ENCODE measurements around the gene CLP1.

The CLP1 gene

GRCh38 chr11:57634311-57634710, 23.3 kb upstream of the CLP1 start:
- ATAC-seq (ENCODE audit: low read depth): no peak
- no peak for DNase-seq (ENCODE audit: low spot score in 2 of 2)
- Mint-ChIP-seq H3K9me3 (no peaks in the 10 kb centered on the region), H3K27ac (no peak overlapping the region), H3K27me3 (peaks cover 39% of the 10 kb centered on the region), H3K36me3 (no peaks in the 10 kb centered on the region), H3K4me3 (no peak overlapping the region), H3K4me1 (peaks cover 13% of the 10 kb centered on the region)

DNA sequence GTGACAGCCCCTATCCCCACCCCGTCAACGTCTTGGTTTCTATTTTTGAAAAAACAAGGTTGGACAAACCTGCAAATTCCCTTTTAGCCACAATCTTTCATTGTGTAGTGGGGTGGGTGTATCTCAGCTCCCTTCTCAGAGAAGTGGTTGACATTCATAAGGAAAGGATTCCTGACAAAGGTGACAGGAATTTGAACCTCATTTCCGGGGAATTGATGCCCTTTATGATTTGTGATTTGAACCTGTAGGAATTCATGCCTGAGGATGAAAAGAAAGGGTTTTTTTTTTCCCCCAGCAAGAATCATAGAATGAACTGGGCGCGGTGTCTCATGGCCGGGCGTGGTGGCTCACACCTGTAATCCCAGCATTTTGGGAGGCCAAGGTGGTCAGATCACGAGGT, 22.3 kb upstream of the CLP1 start:
- H3K27ac Mint-ChIP-seq: no peak overlapping the region
- peaks cover 13% of the 10 kb centered on the region for H3K4me1 Mint-ChIP-seq
- DNase-seq (ENCODE audit: low spot score in 2 of 2): no peak
- no peak overlapping the region for H3K4me3 Mint-ChIP-seq
- peaks cover 35% of the 10 kb centered on the region for H3K27me3 Mint-ChIP-seq
- H3K36me3 Mint-ChIP-seq: no peaks in the 10 kb centered on the region
- no peaks in the 10 kb centered on the region for H3K9me3 Mint-ChIP-seq
- no peak for ATAC-seq (ENCODE audit: low read depth)

DNA sequence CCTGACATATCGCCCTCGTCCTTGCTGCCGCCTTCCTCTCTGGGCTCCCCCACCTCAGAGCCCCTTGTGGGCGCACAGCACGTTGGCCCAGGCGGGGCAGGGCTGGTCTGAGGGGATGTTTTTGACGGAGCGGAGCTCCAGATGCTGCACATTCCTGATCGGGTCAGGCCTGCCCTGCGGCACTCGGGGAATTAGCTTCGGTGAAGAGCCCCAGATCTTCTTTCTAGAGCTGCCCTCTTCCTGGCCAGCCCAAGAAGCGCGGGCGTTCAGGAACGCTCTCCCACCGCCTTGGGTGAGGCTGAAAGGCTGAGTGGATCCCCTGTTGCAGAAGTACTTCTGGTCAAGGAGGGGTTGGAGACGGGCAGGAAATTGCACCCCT, 19.9 kb upstream of the CLP1 start:
- H3K9me3 Mint-ChIP-seq: no peaks in the 10 kb centered on the region
- peaks cover 27% of the 10 kb centered on the region for H3K27me3 Mint-ChIP-seq
- peaks cover 13% of the 10 kb centered on the region for H3K4me1 Mint-ChIP-seq
- no peak for DNase-seq (ENCODE audit: low spot score in 2 of 2)
- H3K4me3 Mint-ChIP-seq: peak overlapping the region; percentile 94
- H3K36me3 Mint-ChIP-seq: no peaks in the 10 kb centered on the region
- ATAC-seq (ENCODE audit: low read depth): no peak
- H3K27ac Mint-ChIP-seq: no peak overlapping the region

- no peaks in the 10 kb centered on the region for H3K9me3 Mint-ChIP-seq
- H3K4me1 Mint-ChIP-seq: peaks cover 13% of the 10 kb centered on the region
- peaks cover 27% of the 10 kb centered on the region for H3K27me3 Mint-ChIP-seq
- H3K36me3 Mint-ChIP-seq: no peaks in the 10 kb centered on the region
- DNase-seq (ENCODE audit: low spot score in 2 of 2) (peak in 1 of 2 donors; percentile 17), ATAC-seq (ENCODE audit: low read depth) (peak; percentile 57)
- no peak overlapping the region for H3K27ac Mint-ChIP-seq
- H3K4me3 Mint-ChIP-seq: peak overlapping the region; percentile 94
These were observed 19.4 kb upstream of the CLP1 start for GRCh38 chr11:57638005-57638781.

DNA sequence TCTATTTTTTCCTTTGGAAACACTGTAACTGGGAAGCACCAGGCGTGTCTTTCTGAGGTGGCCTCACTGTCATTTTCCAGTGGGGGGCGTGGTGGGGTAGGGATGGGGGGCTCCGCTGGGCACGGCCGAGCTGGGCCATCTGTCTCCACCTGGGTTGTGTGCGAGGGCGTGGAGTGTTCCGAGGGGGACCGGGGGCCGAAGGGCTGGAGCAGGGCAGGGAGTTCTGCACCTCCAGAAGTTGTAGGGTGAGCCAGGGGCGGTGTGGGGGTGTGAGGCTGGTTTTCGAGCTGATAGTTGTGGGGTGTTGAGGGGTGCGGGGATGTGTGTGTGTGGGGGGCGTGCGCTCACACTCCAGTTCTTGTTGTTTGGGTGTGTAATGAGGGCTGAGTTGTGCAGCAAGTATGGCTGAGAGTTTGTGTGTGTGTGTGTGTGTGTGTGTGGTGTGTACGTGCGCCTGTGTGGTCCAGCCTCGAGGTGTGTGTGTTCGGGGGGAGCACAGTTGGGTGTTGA, 18.7 kb upstream of the CLP1 start:
- DNase-seq (ENCODE audit: low spot score in 2 of 2) (no peak), ATAC-seq (ENCODE audit: low read depth) (peak; percentile 26)
- Mint-ChIP-seq H3K27me3 (peaks cover 26% of the 10 kb centered on the region), H3K4me1 (peaks cover 13% of the 10 kb centered on the region), H3K4me3 (peak overlapping the region; percentile 94), H3K36me3 (no peaks in the 10 kb centered on the region), H3K9me3 (no peaks in the 10 kb centered on the region), H3K27ac (no peak overlapping the region)

DNA sequence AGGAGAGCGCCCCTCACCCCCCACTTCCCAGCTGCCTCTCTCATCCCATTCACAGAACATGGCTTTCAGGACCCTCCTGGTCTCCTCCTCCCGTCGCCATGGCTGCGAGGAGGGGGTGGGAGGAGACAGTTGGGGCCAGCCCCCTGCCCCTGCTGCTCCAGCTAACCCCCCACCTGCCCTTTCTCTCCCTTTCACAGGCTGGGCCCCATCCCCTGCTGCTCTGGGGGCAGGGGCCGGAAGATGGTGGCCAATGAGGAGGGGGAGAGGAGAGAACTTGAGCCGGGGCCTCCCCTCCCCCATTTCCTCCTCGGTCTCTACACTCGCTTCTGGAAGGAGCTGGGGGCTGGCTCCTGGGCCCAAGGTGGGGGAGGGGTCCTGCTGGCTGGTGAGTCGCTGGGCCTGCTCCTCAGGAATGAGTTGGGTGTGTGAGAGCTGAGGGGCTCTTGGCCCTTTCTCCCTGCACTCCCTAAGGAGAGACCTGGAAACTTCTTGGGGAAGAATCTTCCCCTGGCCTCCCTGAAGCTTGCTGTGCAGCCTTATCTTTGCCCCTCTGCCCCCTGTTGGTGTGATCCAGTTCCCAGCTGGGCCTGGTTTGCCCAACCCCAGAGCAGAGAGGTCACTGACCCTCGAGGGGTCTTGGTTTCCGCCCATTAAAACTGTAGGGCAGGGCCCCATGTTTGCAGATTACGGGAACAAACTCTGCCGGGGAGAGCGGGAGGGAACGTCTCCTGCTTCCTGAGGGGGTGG, 18.1 kb upstream of the CLP1 start:
- Mint-ChIP-seq H3K4me3 (peak overlapping the region; percentile 94), H3K9me3 (no peaks in the 10 kb centered on the region), H3K4me1 (peaks cover 13% of the 10 kb centered on the region), H3K27ac (no peak overlapping the region), H3K36me3 (no peaks in the 10 kb centered on the region), H3K27me3 (peaks cover 20% of the 10 kb centered on the region)
- peak; percentile 6 for ATAC-seq (ENCODE audit: low read depth)
- DNase-seq (ENCODE audit: low spot score in 2 of 2): no peak

DNA sequence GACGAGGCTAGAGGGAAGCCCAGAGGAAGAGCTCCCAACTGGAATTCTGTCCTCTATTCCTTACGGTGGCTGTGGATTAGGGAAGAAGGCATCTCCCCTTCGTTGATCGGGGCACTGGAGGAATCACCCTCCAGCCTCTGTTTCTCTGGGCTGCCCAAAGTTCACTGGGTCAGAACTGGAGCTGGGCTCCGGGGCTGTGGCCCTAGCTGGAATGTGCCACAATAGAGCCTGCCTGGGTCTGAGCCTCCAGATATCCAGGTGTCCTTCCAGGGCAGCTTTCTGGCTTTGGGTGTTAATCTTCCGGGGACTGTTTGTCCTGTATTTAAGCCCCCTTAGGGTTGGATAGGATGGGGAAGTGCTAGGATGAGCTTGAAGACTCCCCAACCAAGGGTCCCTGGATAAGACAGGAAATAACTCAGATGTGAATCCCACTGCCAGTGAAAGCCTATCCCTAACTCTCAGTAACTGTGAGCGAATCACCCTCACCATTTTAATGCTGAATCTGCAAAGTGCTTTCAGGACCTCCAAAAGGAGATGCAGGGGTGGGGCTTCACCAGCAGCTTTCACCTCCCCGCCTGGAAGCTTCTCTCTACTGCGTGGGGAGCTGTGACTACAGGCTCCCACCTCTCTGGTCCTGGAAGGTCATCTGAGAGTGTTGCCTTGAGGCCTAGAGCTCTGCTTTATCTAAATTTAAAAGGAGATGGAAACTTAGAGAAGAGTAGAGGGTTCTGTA, 17.3 kb upstream of the CLP1 start:
- Mint-ChIP-seq H3K36me3 (no peaks in the 10 kb centered on the region), H3K4me3 (no peak overlapping the region), H3K27me3 (peaks cover 16% of the 10 kb centered on the region), H3K4me1 (peaks cover 13% of the 10 kb centered on the region), H3K9me3 (no peaks in the 10 kb centered on the region), H3K27ac (no peak overlapping the region)
- DNase-seq (ENCODE audit: low spot score in 2 of 2) (no peak), ATAC-seq (ENCODE audit: low read depth) (no peak)

DNA sequence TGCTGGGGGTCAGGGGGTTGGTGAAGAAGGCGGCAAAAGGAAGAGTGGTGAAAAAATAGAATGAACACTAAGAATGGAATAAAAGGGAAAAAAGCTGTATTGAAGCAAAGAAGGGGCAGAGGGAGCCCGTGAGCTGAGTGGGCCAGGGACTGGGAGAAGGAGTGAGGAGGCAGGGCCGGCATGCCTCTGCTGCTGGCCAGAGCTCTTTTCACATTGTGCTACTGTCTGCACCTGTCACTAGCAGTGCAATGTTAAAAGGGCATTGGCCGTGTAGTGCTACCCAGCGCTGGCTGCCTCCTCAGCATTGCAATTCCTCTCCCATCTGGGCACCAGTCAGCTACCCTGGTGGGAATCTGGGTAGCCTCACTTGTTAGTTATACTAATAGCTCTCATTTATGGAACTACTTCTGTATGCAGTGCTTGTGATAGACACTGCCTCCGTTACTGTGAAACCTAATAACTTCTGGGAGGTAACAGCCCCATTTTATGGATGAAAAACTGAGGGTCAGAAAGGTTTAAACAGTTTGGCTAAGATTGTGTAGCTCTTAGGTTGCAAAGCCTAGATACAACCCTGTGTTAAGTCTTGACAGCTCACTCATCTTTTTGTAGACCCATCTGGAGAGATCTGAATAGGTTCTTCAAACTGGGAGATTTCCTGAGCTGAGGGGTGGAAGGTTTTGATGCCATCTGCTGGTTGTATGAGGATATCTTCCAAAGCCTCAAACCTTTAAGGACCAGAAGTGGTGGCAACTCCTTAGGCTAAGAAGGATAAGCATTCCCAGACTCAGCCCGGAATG, 16.4 kb upstream of the CLP1 start:
- Mint-ChIP-seq H3K9me3 (no peaks in the 10 kb centered on the region), H3K27me3 (peaks cover 24% of the 10 kb centered on the region), H3K36me3 (no peaks in the 10 kb centered on the region), H3K27ac (no peak overlapping the region), H3K4me3 (no peak overlapping the region), H3K4me1 (peaks cover 13% of the 10 kb centered on the region)
- no peak for DNase-seq (ENCODE audit: low spot score in 2 of 2)
- ATAC-seq (ENCODE audit: low read depth): peak; percentile 35

DNA sequence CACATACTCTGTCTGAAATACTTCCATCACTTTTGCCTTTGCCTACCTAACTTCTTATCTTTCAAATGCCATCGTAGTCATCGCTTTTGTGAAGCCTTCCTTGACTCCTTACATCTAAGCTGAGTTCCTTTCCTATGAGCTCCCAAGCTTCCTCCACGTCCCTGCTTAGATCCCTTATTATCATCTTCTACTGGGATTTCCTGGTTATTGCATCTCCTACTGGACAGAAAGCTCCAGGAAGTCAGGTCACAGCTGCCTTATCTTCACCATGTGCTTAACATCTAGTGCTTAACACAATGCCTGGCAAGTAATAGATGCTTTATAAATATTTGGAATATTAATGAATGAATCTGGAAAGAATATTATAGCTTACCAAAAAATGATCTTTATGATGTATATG, 13.8 kb upstream of the CLP1 start:
- Mint-ChIP-seq H3K4me3 (no peak overlapping the region), H3K27ac (no peak overlapping the region), H3K27me3 (peaks cover 38% of the 10 kb centered on the region), H3K4me1 (peaks cover 21% of the 10 kb centered on the region), H3K9me3 (no peaks in the 10 kb centered on the region), H3K36me3 (no peaks in the 10 kb centered on the region)
- no peak for DNase-seq (ENCODE audit: low spot score in 2 of 2)
- ATAC-seq (ENCODE audit: low read depth): no peak

DNA sequence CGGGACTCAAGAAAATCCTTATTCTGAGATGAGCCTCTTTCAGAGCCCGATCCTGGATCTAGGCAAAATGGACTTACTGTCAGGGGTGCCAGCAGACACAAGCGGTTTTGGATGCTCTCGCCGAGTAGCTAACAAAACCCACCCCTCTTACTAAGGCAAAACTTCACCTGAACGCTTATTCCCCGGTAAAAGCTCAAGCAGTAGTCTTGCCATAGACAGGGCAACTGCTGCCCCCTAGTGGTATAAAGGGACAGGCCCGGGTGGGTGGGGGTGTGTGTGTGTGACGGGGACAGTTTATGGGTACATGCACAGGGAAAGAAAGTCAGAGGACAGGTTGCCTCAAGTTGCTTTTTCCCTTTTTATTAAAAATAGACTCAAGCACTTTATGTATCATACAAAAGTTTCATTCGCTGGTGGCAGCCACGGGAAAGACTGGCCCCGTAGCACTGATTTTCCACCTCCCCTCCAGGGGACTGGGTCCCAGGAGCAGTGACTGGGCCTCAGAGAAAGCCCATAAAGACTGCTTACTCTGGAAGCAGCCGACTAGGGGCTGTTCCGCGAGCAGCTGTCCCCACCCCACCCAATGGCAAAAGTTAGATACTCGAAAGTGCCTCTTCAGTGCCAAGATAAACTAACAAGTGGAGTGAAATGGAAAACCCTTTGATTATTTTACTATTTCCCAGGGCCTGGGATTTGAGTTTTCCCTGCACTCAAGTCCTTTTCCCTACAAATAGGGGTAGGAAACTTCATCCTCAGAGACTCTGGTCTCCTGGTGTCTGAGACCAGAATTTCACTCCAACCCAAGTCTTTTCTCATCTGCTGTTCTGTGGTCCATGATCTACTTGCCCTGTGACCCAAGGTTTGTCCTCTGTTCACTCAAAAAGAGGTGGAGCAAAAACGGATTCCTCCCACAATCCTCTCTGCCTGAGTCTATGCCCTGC, 12.5 kb upstream of the CLP1 start:
- Mint-ChIP-seq H3K9me3 (no peaks in the 10 kb centered on the region), H3K36me3 (no peaks in the 10 kb centered on the region), H3K4me1 (peaks cover 29% of the 10 kb centered on the region), H3K4me3 (no peak overlapping the region), H3K27me3 (peaks cover 45% of the 10 kb centered on the region), H3K27ac (no peak overlapping the region)
- ATAC-seq (ENCODE audit: low read depth) (peak; percentile 85), DNase-seq (ENCODE audit: low spot score in 2 of 2) (peak; percentile 83 to 86)

DNA sequence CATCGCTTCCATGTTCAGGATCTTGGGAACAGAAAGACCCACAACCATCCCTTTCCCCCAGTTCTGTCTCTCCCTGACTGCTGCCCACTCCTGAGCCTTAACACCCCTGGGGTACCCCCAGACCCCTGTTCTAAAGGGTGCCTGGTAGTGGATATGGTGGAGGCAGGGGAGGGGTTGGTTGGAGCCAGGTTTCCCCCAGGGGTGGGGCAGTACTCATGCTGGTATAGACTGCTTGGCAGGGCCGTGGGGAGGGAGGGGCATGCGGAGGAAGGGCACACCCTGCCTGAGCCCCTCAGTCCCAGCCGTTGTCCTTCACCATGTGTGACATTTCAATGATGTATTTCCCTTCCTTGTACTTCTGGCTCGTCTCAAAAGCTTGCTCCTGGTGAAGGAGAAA, 11.9 kb upstream of the CLP1 start:
- H3K27me3 Mint-ChIP-seq: peaks cover 50% of the 10 kb centered on the region
- H3K27ac Mint-ChIP-seq: no peak overlapping the region

DNA sequence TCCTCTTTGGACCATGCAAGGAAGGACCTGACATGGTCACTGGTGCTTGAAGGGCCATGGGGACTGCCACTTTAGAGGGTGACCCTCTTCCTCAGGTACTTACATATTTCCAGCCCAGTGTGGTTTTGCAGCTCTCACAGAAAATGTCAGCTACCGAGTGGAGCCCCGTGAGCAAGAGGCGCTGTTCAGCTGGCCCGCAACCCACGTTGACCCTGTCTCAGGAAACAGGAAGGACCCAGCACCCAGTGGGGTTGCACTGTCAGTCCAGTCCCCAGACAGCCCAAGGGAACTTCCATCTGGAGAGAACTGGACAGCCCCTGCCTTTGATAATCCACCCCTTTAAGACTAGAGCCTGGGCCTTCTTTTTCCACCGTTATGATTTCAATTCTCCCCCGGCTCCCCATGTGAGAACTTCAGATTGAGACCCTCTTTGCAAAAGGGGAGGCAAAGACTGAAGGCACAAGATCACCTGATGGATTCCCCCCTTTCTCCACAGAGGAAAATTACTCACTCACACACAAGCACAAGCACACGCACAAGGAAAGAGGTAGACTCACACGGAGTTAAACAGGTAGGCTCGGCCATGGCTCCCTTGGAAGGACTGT, 11.3 kb upstream of the CLP1 start:
- H3K9me3 Mint-ChIP-seq: no peaks in the 10 kb centered on the region
- H3K4me3 Mint-ChIP-seq: no peak overlapping the region
- ATAC-seq (ENCODE audit: low read depth) (no peak), DNase-seq (ENCODE audit: low spot score in 2 of 2) (no peak)
- no peak overlapping the region for H3K27ac Mint-ChIP-seq
- no peaks in the 10 kb centered on the region for H3K36me3 Mint-ChIP-seq
- H3K4me1 Mint-ChIP-seq: peaks cover 31% of the 10 kb centered on the region
- H3K27me3 Mint-ChIP-seq: peaks cover 52% of the 10 kb centered on the region

More for the DNA sequence above, 11.9 kb upstream of the CLP1 start:
- H3K4me3 Mint-ChIP-seq: no peak overlapping the region
- no peaks in the 10 kb centered on the region for H3K36me3 Mint-ChIP-seq
- ATAC-seq (ENCODE audit: low read depth) (no peak), DNase-seq (ENCODE audit: low spot score in 2 of 2) (no peak)
- peaks cover 31% of the 10 kb centered on the region for H3K4me1 Mint-ChIP-seq
- no peaks in the 10 kb centered on the region for H3K9me3 Mint-ChIP-seq
